ENCODE results near the gene PALD1. TPM values are rescaled to one million over a fixed set of nuclear protein-coding genes. Genes with fewer than 3 reads are reported as not detected.

Gene PALD1
- polyA plus RNA-seq, 1 experiment = 0.17 TPM

- ChIA-PET CTCF (no interaction called here), POLR2A (interaction anchor here (1.0 kb wide), 1 partner anchor 10 kb away, joined by 3 read pairs; no protein-coding TSS in a partner anchor)
- TF ChIP-seq CTCF (IDR thresholded peaks at IDR 0.05; ENCODE audit: low read depth, low read length) = no peak
- no peaks in the 10 kb centered on the region; the same call in 1 of the 2 replicates for H3K9me3 ChIP-seq (ENCODE audit: control insufficient read depth, insufficient read depth, low read length)
- H3K27me3 ChIP-seq (ENCODE audit: control insufficient read depth, insufficient read depth, low read length) = peaks cover 19% of the 10 kb centered on the region
- no peak overlapping the region for H3K27ac ChIP-seq (ENCODE audit: low read depth, low read length)
- no peak overlapping the region for H3K4me3 ChIP-seq (ENCODE audit: low read depth, low read length)
- no peak for DNase-seq (ENCODE audit: low read depth, low spot score)
These were observed 120.8 kb downstream of the PALD1 start for GRCh38 chr10:70599319-70599718.

DNA sequence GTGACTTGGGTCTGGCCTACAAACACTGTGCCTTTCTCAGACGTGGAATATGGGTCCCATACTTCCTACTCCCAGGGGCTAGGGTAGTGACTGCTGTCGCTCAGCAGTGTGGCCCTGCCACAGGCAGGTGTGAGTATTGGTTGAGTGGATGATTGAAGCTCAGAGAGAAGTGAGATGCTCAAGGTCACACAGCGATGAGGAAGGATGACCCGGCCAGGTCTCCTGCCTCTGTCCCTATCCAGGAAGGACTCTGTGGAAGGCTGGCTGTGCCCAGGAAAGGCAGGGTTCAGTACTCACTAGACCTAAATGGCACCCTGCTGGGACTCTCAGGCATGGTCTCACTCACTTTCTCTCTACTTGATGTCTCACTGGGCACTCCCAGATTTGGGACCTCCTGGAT, 121.2 kb downstream of the PALD1 start:
- DNase-seq (ENCODE audit: low read depth, low spot score) = no peak
- POLR2A ChIA-PET = interaction anchor here (1.0 kb wide), 1 partner anchor 10 kb away, joined by 3 read pairs; no protein-coding TSS in a partner anchor
- TF ChIP-seq CTCF (IDR thresholded peaks at IDR 0.05; ENCODE audit: low read depth, low read length) = no peak
- CTCF ChIA-PET = no interaction called here
- H3K9me3 ChIP-seq (ENCODE audit: control insufficient read depth, insufficient read depth, low read length) = no peaks in the 10 kb centered on the region; the same call in 1 of the 2 replicates
- H3K27ac ChIP-seq (ENCODE audit: low read depth, low read length) = no peak overlapping the region
- no peak overlapping the region for H3K4me3 ChIP-seq (ENCODE audit: low read depth, low read length)
- peaks cover 19% of the 10 kb centered on the region for H3K27me3 ChIP-seq (ENCODE audit: control insufficient read depth, insufficient read depth, low read length)

GRCh38 chr10:70600512-70601395, 122.2 kb downstream of the PALD1 start:
- Histone ChIP-seq H3K27ac (ENCODE audit: low read depth, low read length) (no peak overlapping the region), H3K27me3 (ENCODE audit: control insufficient read depth, insufficient read depth, low read length) (peaks cover 16% of the 10 kb centered on the region), H3K4me3 (ENCODE audit: low read depth, low read length) (no peak overlapping the region), H3K9me3 (ENCODE audit: control insufficient read depth, insufficient read depth, low read length) (no peaks in the 10 kb centered on the region; the same call in 1 of the 2 replicates)
- CTCF ChIA-PET = no interaction called here
- no peak for TF ChIP-seq CTCF (IDR thresholded peaks at IDR 0.05; ENCODE audit: low read depth, low read length)
- no peak for DNase-seq (ENCODE audit: low read depth, low spot score)
- POLR2A ChIA-PET = no interaction called here

GRCh38 chr10:70601746-70602145, 123.2 kb downstream of the PALD1 start:
- no peak for TF ChIP-seq CTCF (IDR thresholded peaks at IDR 0.05; ENCODE audit: low read depth, low read length)
- Histone ChIP-seq H3K27ac (ENCODE audit: low read depth, low read length) (no peak overlapping the region), H3K4me3 (ENCODE audit: low read depth, low read length) (no peak overlapping the region), H3K27me3 (ENCODE audit: control insufficient read depth, insufficient read depth, low read length) (peaks cover 16% of the 10 kb centered on the region), H3K9me3 (ENCODE audit: control insufficient read depth, insufficient read depth, low read length) (no peaks in the 10 kb centered on the region; the same call in 1 of the 2 replicates)
- CTCF ChIA-PET = no interaction called here
- POLR2A ChIA-PET = no interaction called here
- no peak for DNase-seq (ENCODE audit: low read depth, low spot score)

All from AG04450 (cell line).